Stimulated activated naive CD4-positive, alpha-beta T cell treated with Interleukin-2 at 50 U/mL for 16 hours (primary cell): ENCODE measurements around the gene KRTAP10-1.

Experiments used
- DNase-seq: peaks from one replicate; lab custom pipeline; 2025; lab: John Stamatoyannopoulos, UW

Gene KRTAP10-1

DNA sequence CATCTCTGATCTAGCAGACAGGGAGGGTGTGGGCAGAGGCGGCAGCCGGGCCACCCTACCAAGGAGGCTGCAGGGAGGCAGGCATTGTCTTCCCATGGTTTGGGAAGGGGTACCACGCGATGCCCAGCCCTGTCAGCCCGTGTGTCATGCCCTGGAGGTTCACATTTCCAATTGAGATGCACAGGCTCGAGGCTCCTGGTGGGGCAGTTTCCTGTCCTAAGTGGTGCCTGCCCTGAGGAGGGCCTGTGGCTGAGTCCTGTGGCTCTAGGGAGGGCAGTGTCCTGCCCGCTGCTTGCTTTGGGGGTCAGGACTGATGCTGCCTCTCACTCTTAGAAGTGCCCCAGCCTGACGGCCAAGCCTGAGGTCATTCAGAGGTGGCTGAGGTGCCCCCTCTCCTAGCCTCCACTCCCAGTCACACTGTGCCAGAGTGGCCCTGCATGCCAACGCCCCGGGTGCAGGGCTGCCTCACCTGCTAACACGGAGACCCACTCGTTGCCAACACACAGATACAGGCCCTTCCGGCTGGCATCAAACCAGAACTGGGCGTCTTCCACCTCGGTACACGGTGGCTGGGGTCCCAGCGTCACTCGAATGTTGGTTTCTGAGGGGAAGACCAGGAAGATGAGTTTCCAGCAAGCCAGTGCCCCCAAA, 11.9 kb downstream of the KRTAP10-1 start:
- DNase-seq, result no peak

DNA sequence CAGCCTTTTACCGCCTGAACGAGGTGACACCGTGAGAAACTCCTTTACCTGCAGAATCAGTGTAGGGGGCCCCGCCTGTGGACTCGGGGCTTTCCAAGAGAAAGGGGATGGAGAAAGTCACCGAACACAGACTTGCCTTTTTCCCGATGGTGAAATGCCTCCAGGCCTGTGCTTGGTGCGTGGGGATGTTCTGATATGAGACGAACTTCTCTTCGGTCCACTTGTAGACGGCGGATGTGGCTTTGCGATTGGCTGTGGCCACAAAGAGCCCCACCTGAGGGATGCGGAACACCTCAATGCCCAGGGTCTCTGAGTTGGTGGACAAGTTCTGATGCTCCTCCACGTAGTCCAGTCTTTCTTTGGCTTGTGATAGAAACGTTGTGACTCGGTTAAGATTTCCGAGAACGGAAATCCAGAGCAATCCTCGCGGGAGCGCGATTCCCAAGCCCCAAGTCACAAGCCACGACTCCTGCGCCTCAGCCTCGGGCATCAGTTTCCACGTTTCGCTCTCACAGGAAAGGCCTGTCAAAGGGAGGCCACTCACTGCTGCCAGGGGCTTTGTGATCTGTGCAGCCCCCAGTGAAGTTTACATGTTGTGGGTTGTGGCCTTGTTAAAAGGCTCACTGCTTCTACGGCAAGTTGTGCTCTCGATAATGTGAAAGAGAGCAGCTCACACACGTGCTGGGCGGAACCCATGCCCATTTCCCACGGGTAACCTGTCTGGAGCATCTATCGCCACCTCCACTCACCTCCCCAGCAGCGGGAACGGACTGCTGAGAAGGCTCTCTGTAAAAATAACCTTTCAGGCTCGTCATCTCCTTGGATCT, 12.6 kb downstream of the KRTAP10-1 start:
- no peak for DNase-seq

- DNase-seq, result no peak
Observed at GRCh38 chr21:44526096-44526997, 13.6 kb downstream of the KRTAP10-1 start.

GRCh38 chr21:44525391-44526095, 14.5 kb downstream of the KRTAP10-1 start:
- DNase-seq, result no peak

DNA sequence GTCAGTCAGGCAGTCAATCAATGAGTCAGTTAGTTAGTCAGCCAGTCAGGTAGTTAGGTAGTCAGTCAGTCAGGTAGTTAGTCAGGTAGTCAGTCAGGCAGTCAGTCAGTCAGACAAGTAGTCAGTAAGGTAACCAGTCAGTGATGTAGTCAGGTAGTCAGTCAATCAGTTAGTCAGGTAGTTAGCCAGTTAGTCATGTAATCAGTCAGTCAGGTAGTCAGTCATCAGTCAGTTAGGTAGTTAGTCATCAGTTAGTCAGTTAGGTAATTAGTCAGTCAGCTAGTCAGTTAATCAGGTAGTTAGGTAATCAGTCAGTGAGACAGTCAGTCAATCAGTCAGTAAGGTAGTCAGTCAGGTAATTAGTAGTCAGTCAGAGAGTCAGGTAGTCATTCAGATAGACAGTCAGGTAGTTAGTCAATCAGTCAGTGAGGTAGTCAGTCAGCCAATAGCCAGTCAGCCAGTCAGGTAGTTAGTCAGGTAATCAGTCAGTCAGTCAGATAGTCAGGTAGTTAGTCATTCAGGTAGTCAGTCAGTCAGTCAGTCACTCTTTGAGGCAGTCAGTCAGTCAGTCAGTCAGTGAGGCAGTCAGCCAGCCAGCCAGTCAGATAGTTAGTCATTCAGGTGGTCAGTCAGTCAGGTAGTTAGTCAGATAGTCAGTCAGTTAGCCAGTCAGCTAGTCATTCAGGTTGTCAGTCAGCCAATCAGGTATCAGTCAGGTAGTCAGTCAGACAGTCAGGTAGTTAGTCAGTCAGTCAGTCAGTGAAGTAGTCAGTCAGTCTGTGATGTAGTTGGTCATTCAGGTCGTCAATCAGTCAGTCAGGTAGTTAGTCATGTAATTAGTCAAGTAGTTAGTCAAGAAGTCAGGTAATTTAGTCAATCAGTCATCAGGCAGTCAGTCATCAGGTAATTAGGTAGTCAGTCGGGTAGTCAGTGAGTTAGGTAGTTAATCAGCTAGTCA, 15.3 kb downstream of the KRTAP10-1 start:
- DNase-seq, result no peak

DNA sequence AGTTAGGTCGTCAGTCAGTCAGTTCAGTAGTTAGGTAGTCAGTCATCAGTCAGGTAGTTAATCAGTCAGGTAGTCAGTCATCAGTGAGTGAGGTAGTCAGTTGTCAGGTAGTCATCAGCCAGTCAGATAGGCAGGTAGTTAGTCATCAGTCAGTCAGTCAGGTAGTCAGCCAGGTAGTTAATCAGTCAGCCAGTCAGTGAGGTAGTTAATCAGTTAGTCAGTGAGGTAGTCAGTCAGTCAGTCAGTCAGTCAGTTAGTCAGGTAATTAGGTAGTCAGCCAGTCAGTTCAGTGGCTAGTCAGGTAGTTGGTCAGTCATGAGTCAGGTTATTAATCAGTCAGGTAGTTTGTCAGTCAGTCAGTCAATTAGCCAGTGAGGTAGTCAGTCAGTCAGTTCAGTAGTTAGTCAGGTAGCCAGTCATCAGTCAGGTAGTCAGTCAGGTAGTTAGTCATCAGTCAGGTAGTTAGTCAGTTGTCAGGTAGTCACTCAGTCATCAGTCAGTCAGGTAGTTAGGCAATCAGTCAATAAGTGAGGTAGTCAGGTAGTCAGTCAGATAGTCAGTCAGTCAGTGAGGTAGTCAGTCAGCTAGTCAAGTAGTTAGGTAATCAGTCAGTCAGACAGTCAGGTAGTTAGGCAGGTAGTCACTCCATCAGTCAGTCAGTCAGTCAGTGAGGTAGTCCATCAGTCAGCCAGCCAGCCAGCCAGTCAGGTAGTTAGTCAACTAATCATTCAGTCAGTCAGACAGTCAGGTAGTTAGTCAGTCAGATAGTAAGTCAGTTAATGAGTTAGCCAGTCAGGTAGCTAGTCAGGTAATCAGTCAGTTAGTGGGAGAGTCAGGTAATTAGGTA, 16.2 kb downstream of the KRTAP10-1 start:
- DNase-seq, result no peak

DNA sequence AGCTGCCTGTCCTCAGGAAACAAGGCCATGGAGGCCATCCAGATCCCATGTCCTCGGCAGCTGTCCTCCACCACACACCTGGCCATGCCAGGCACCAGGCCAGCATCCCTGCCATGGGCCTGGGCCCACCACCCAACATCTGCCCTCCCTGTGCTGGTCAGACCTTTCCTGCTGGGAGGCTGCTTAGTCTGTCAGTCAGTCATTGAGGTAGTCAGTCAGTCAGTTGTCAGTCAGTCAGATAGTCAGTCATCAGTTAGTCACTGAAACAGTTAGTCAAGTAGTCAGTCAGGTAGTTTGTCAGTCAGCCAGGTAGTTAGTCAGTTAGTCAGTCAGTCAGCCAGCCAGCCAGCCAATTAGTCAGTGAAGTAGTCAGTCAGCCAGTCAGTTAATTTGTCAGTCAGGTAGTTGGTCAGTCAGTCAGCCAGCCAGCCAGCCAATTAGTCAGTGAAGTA, 17.2 kb downstream of the KRTAP10-1 start:
- DNase-seq, result no peak

GRCh38 chr21:44521928-44522752, 17.9 kb downstream of the KRTAP10-1 start:
- no peak for DNase-seq

DNA sequence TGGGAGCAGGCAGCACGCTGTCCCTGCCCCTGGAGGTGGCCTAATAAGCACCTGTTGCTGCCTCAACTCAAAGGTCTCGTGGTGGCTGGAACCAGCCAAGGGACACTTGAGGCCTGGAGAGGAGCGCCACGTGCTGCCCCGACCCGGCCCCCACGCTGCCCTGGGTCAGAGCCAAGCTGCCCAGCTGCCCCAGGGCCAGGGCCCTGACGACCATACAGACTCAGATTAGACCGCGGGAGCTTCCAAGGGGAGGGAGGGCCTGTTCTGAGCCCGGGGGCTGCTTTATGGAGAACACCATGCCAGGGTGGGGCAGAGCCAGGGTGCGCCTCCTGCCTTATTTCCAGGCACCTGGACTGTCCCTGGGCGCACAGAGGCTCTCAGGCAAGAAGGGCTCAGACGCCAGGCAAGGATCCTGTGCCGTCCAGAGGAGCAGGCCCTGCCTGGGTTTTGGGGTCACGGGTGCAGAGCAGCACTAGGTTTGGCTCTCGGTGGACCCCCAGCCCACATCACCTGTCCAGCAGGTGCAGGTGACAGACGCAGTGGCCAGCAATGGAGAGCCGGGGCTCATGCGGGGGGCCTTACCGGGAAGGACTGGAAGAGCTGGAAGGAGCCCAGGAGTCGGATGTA, 18.6 kb downstream of the KRTAP10-1 start:
- no peak for DNase-seq

- DNase-seq, result no peak
Observed at GRCh38 chr21:44520326-44521300, 19.4 kb downstream of the KRTAP10-1 start.

DNA sequence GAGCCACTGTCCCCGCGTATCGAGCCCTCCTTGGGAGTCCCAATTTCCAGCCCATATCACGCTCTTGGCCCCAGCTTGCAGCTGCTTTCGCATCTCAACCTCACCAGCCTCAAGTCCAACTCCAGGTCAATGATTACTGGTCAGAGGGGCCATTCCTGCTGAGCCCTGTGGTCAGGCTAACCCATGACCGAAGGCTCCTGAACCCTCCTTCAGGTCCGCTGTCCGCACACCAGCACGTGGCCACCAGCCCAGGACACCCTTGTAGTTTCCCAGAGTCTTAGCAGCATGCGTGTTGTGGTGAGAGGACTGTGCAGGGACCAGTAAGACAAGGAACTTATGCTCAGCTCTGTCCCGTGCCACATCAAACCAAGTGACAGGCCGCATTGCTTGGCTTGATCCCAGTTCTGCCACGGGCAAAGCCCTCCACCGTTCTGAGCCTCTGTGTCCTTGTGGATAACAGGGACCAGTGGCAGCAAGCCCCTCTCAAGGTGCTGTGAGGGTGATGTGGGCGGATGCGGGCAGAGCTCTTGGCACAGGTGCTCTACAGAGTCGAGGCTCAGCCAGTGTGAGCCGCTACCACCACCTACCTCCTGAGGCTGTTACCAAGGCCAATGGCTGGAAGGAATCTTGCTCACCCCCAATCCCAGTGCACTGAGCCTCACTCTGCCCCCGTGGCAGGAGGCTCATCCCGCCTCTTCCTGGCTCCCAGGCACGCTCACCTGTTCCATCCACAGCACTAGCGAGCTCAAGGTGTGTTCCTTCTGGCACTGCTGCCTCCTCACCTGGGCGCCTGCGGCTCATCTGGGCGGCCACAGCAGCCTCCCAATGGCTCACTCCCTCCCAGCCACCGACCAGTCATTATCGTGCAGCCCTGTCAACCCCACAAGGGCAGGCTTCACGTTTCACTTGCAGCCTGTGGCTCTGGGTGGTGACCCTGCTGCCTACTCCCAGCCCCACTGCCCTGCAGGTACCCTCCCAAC, 20.4 kb downstream of the KRTAP10-1 start:
- DNase-seq, result no peak

DNA sequence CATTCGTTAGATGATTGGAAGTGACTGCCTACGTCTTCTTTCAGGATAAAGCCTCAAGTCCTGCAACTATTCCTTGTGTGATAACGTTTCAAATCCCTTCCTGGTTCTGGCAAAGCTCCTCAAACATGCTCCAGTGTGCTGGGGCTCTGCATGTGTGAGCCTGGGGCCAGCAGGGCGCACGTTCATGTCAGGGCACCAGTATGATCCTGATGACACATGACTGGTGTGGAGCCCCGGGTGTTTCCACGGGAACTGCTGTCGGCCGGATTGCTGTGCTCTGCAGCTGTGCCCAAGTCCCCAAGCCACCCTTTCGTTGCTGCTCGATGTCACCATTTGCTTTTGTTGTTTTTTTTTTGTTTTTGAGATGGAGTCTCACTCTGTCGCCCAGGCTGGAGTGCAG, 21.3 kb downstream of the KRTAP10-1 start:
- DNase-seq, result no peak

GRCh38 chr21:44517175-44517899, 22.7 kb downstream of the KRTAP10-1 start:
- DNase-seq, result no peak

GRCh38 chr21:44516828-44517174, 23.2 kb downstream of the KRTAP10-1 start:
- DNase-seq, result no peak

DNA sequence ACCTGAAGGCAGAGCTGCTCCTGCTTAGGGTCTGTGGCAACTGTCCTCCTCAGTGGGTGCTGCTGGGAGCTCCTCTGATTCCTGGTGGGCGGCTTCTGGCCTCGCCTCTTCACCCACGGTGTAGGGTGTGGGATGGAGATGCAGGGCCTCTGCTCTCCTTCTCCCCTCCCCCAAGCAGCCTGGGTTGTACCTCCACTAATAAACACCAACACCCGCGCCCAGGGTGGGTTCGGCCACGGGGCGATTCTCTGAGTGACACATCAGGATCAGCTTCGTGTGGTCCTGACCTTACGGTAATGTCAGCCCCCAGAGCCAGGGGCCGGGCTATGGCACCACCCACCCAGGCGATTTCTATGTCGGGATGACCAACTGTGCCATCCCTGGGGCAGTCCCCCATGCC, 23.7 kb downstream of the KRTAP10-1 start:
- DNase-seq, result no peak
